ENCODE data around the gene ITGA2. TPM values are rescaled to one million over a fixed set of nuclear protein-coding genes. Genes with fewer than 3 reads are reported as not detected.

The ITGA2 gene
- total and polyA plus RNA-seq, 9 of the 15 experiments (the other 6 are each of a cell fraction or from before 2014, with no cell fraction given): 0.01 to 0.09 (median 0.03) TPM; not detected in 5

GRCh38 chr5:53017383-53017782 is 28.2 kb downstream of the ITGA2 start (continued):
- no peak for TF ChIP-seq BCLAF1 (IDR thresholded peaks at IDR 0.05; ENCODE audit: borderline replicate concordance in 1 of 2, control insufficient read depth in 1 of 2, low read depth in 2 of 2, low read length in 1 of 2)

GRCh38 chr5:53017794-53018391 is 28.7 kb downstream of the ITGA2 start:
- Histone ChIP-seq H3K36me3 (ENCODE audit: control insufficient read depth, insufficient read depth, low read length) (no peaks in the 10 kb centered on the region), H3K9ac (ENCODE audit: insufficient read depth in 1 of 2, low read depth in 2 of 2, low read length in 2 of 2) (no peak overlapping the region), H3K79me2 (ENCODE audit: control insufficient read depth, insufficient read depth, low read length) (no peaks in the 10 kb centered on the region), H3K9me3 (replicated peaks; ENCODE audit: control insufficient read depth, insufficient read depth, low read depth, low read length) (no peaks in the 10 kb centered on the region), H3K27me3 (ENCODE audit: control insufficient read depth in 2 of 2, insufficient read depth in 2 of 2, low read length in 2 of 2) (peaks cover 0 to 11% of the 10 kb centered on the region in 2 experiments; a peak in 1 of 5 replicates), H3K4me3 (no peak overlapping the region), H3K4me1 (replicated peaks in 1 of 2; ENCODE audit: control insufficient read depth in 2 of 2, insufficient read depth in 2 of 2, low read length in 2 of 2) (no peaks in the 10 kb centered on the region; a peak in 1 of 5 replicates), H2AFZ (ENCODE audit: low read depth, low read length) (no peak overlapping the region), H3K4me2 (ENCODE audit: insufficient read depth, low read length) (no peak overlapping the region), H3K27ac (ENCODE audit: extremely low read depth, low read depth, low read length) (no peak overlapping the region), H4K20me1 (replicated peaks; ENCODE audit: control insufficient read depth, insufficient read depth, low read length) (no peaks in the 10 kb centered on the region), H3K9me1 (ENCODE audit: control insufficient read depth, insufficient read depth, low read length) (no peaks in the 10 kb centered on the region)
- WGBS (ENCODE audit: insufficient coverage, low coverage, missing lambda C conversion rate): 1% methylated on average over 10 of the region's 10 CpGs
- FAIRE-seq (no peak), ATAC-seq (no peak), DNase-seq (ENCODE audit: extremely low read depth in 1 of 4, low spot score in 3 of 4) (no peak)
- ChIA-PET POLR2A (no interaction called here), CTCF (ENCODE audit: low intra/inter-chr PET ratio) (no interaction called here)
- intact Hi-C loops (cut with micrococcal nuclease) (no loop called here), in situ Hi-C loops (cut with MboI) (no loop called here)
- no TSS peak for BruUV-seq (replicated peaks)
- TF ChIP-seq GATAD2B (IDR thresholded peaks at IDR 0.05; ENCODE audit: borderline replicate concordance) (no peak), KDM2B (CRISPR knock-in tag; IDR thresholded peaks at IDR 0.05) (no peak), SP1 (CRISPR knock-in tag; IDR thresholded peaks at IDR 0.05) (no peak), PTRF (tag; IDR thresholded peaks at IDR 0.05) (no peak), ATF1 (CRISPR knock-in tag; IDR thresholded peaks at IDR 0.05) (no peak), ATF1 (tag; IDR thresholded peaks at IDR 0.05) (no peak), IRF9 (tag; IDR thresholded peaks at IDR 0.05) (no peak), SOX6 (IDR thresholded peaks at IDR 0.05) (no peak), NFIX (CRISPR knock-in tag; IDR thresholded peaks at IDR 0.05; ENCODE audit: low read depth) (no peak), SMARCE1 (IDR thresholded peaks at IDR 0.05) (no peak), ZNF551 (CRISPR knock-in tag; IDR thresholded peaks at IDR 0.05) (no peak)
- TF ChIP-seq, protein P1, sequence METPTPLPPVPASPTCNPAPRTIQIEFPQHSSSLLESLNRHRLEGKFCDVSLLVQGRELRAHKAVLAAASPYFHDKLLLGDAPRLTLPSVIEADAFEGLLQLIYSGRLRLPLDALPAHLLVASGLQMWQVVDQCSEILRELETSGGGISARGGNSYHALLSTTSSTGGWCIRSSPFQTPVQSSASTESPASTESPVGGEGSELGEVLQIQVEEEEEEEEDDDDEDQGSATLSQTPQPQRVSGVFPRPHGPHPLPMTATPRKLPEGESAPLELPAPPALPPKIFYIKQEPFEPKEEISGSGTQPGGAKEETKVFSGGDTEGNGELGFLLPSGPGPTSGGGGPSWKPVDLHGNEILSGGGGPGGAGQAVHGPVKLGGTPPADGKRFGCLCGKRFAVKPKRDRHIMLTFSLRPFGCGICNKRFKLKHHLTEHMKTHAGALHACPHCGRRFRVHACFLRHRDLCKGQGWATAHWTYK (CRISPR knock-in tag; IDR thresholded peaks at IDR 0.05): no peak
- TF ChIP-seq, protein P2, sequence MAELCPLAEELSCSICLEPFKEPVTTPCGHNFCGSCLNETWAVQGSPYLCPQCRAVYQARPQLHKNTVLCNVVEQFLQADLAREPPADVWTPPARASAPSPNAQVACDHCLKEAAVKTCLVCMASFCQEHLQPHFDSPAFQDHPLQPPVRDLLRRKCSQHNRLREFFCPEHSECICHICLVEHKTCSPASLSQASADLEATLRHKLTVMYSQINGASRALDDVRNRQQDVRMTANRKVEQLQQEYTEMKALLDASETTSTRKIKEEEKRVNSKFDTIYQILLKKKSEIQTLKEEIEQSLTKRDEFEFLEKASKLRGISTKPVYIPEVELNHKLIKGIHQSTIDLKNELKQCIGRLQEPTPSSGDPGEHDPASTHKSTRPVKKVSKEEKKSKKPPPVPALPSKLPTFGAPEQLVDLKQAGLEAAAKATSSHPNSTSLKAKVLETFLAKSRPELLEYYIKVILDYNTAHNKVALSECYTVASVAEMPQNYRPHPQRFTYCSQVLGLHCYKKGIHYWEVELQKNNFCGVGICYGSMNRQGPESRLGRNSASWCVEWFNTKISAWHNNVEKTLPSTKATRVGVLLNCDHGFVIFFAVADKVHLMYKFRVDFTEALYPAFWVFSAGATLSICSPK (IDR thresholded peaks at IDR 0.05; ENCODE audit: borderline replicate concordance): no peak

Data from K562 (cell line).